D721Med (cell line): Measurements from ENCODE around the gene SRGAP2C.
"Not testable (repeated sequence)": the region's sequence is repeated elsewhere in the genome, so short reads cannot be mapped to it uniquely, and the experiment has no call there.

Experiments used
- DNase-seq: peaks from one replicate; pipeline ENCODE4 v3.0.0; 2011; ENCODE audit warnings: low spot score; ENCODE audit not compliant: insufficient read length
- FAIRE-seq: peaks from 2 replicates; lab custom pipeline; 2011; peaks lifted over from hg19 to GRCh38; lab: Jason Lieb, UNC
- CTCF ChIP-seq: IDR thresholded peaks from 2 replicates; pipeline ENCODE4 v1.5.1; 2012; ENCODE audit warnings: mild to moderate bottlenecking, control low read depth; ENCODE audit not compliant: insufficient read depth; ENCODE audit errors: missing control alignments

SRGAP2C gene

GRCh38 chr1:121418369-121419049 is 233.7 kb downstream of the SRGAP2C start:
- DNase-seq = no peak

GRCh38 chr1:121419050-121419615 is 234.4 kb downstream of the SRGAP2C start:
- not testable (repeated sequence) for FAIRE-seq, DNase-seq

More at GRCh38 chr1:121418369-121419049, 233.7 kb downstream of the SRGAP2C start:
- no peak for TF ChIP-seq CTCF
- FAIRE-seq = no peak

- not testable (repeated sequence) for FAIRE-seq
Observed at GRCh38 chr1:121421490-121421889, 236.7 kb downstream of the SRGAP2C start.

GRCh38 chr1:121423956-121424355 is 239.2 kb downstream of the SRGAP2C start:
- DNase-seq, FAIRE-seq: not testable (repeated sequence)

More at GRCh38 chr1:121421490-121421889, 236.7 kb downstream of the SRGAP2C start:
- DNase-seq = not testable (repeated sequence)

- not testable (repeated sequence) for DNase-seq, FAIRE-seq
Observed at GRCh38 chr1:121433517-121433916, 248.7 kb downstream of the SRGAP2C start.

- not testable (repeated sequence) for DNase-seq, FAIRE-seq
Observed at GRCh38 chr1:121438862-121439261, 254.1 kb downstream of the SRGAP2C start.

GRCh38 chr1:121440993-121441392 is 256.2 kb downstream of the SRGAP2C start:
- FAIRE-seq (no peak), DNase-seq (no peak)
- TF ChIP-seq CTCF = no peak
